GM04503 (cell line): ENCODE data around the gene NCAPD3.
"Not testable (repeated sequence)": the region's sequence is repeated elsewhere in the genome, so short reads cannot be mapped to it uniquely, and the experiment has no call there.

Source experiments
- DNase-seq: peaks from one replicate; pipeline ENCODE4 v3.0.0-alpha.2; 2012; ENCODE audit warnings: low read depth

Gene NCAPD3

DNA sequence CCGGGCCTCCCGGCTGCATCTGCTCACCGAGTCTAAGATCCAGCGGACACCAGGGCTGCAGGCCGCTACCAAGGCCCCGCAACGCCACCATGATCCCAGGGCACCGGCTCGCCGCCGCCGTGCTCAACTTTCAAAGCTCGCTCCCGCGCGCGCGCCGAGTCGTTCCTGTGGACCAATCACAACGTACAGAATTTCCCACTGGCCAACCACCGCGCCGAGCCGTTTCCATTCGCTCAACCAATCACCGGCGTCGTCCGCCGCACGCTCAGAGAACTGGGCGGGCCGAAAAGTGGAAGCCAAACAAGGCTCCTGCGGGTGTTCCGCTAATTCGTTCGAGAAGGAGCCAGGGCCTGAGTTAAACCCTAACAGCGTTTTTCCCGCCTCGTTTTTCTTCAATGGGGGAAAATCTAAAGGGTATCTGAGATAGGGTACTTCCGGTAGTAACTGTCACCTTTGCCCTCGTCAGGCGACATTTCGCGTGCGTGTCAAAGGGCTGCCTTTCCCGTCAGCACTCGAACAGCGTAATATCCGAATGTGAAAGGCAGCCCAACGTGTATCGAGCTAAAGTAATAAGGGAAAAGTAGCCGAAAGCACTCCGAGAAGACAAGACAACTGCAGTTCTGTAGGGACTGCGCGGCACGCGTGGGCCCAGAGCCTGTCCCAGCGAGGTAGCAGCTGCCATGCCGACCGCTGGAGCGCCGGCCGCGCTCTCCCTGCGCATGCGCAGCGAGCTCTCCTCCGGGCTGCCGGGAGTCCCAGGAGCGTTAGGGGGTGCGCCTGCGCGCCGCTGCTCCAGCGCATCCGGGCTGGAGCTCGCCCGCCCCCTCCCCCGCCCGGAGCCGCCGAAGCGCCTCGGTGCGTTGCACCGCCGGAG, at the start of gene NCAPD3, which contains the start of gene VPS26B:
NCAPD3 (minus strand) TSS at position 132 of the 874 bp plus-strand sequence; CDS start at position 91, 41 bp downstream.
VPS26B (plus strand) TSS at position 836 of the 874 bp plus-strand sequence. CDS start 452 bp downstream, outside the sequence.
- DNase-seq = peak; percentile 69

GRCh38 chr11:134273317-134273712, 49.5 kb upstream of the NCAPD3 start:
- no peak for DNase-seq

DNA sequence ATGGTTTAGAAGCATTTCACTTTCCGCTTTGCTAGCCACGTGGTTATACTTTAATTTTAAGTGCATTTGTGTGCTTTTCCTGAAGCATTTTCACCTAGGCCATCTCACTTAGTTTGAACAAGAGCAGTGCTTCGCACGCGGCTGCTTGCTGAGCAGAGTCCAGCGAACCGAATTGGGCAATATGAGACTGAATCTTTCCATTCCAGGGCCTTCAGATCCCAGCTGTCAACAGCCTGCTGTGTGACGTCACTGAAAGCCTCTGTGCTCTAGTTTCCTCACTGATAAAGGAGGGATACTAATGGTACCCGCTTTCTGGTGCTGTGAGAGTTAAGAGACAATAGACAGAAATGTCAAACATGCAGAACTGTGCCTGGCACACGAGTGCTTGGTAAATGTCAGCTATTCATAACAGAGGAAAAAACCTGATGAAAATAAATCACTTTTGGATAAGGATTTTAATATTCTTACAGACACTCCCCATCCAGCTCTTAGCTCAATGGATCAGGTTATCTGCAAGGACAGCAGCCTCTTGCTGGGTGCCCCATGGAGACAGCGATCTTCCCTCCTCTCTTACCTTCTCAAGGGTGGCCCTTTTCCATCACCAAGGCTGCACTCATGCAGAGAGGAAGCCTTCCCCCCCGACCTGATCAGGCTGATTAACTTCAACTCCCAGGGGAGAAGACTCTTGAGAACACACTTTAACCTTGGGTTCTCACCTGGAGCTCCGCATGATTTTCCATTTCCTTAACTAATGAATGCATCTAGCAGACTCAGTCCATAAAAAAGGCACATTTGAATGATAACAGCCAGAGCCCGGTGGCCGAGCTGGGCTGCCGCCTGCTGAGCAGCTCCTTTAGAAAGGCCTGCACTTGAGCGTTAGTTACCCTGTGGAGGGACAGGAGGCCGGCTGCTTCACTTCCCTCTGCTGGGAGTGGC, 48.9 kb upstream of the NCAPD3 start:
- DNase-seq = no peak

DNA sequence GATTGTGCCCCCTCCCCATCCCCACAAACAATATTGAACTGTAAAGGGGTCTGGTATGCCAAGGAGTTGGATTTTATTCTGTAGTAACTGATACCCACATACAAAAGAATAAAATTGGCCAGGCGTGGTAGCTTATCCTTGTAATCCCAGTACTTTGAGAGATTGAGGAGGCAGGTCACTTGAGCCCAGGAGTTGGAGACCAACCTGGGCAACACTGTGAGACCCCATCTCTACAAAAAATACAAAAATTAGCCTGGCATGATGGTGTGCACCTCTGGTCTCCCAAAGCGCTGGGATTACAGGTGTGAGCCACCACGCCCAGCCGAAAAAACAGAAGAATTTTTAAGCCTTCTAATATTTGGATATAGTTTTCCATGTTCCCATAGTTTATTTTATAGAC, 48.2 kb upstream of the NCAPD3 start:
- DNase-seq = no peak

GRCh38 chr11:134270250-134270714, 46.5 kb upstream of the NCAPD3 start:
- no peak for DNase-seq

- no peak for DNase-seq
These were observed 44.2 kb upstream of the NCAPD3 start for GRCh38 chr11:134267966-134268365.

- DNase-seq = no peak
These were observed 43.7 kb upstream of the NCAPD3 start for GRCh38 chr11:134267461-134267860.

DNA sequence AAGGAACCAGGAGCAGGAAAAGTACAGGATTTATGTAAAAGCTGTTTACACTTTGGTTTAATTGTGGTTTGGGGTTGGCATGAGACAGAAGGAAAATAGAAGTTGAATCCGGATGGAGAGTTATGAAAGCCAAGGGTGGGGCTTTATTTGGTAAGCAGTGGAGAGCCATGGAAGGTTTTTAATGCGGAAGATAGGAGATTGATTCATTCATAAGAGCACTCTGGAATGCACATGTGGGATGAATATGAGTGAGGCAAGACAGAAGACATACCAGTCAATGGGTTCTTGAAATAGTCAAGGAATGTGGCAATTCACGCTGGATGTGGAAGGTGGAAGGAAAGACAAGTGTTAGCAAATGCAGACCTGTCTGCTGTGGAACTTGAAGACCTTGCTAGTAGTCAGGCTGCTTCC, 43.1 kb upstream of the NCAPD3 start:
- DNase-seq = peak; percentile 79

- DNase-seq = no peak
These were observed 42.7 kb upstream of the NCAPD3 start for GRCh38 chr11:134266440-134266839.

DNA sequence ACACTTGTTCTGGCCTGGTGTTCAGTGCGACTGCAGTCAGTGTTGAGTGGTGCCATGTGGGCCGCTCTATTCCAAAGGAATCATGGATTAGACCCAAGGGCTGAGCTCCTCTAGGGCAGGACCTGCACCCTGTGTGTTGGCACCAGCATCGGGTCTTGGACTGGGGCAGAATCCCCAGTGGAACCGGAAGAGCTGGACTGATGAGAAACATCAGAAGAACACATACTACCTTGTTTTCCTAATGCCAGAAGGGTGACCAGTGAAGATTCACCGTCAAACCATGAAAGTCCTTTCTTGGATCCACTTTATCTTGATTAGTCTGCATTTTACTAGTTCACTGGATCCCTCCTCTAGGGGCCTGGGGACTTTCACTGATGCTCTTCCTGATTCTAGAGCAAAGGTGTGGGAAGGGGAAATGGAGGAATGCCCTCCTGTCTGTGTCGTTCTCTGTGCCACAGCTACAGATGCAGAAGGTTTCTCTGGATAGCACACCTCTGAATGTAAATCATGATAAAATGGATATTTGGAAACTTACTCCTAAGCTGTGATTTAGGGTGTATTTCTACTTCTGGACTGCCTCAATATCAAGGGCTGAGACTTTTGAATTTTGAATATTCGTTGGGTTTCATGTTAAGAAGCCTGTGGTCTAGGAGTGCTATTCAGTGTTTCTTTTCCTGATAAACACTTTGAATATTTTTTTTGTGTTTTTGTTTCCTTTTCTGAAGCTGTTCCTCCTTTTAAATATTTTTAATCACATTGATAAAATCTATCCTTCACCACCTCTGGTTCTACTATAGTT, 41.4 kb upstream of the NCAPD3 start:
- no peak for DNase-seq

DNA sequence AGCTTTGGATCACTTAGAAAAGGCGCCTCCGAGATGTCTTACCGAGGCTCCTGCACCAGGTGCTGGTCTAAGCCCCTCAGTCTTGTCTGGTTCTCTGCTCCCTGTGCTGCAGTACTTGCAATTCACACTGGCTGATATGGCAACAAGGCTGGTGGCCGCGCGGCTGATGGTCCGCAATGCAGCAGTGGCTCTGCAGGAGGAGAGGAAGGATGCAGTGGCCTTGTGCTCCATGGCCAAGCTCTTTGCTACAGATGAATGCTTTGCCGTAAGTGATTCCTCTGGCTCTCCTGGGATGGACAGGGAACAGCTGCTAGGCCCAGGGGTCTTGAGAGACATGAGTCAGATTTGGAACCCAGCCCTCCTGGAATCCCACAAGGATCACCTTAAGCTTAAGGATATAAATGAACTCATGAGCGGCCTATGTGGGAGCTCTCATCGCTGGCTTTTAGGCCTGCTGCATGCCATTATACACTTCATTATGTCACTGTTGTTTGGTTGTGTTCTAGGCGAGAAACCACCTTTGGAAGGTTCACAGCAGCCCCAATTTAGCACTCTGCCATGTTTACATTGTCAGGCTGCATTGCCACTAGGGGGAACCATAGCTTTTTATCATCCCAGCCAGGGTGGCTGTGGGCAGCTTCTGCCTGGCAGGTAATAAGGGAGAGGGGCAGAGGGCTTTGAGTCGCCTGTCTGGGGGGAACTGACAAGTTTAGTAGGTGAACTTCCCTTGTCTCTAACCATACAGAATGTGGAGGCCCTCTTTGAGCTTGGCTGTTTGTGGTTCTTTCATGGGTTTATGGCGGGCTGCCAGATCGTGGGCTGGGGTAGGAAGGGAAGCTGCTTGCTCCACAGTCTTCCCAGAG, 38.1 kb upstream of the NCAPD3 start:
- DNase-seq = no peak

DNA sequence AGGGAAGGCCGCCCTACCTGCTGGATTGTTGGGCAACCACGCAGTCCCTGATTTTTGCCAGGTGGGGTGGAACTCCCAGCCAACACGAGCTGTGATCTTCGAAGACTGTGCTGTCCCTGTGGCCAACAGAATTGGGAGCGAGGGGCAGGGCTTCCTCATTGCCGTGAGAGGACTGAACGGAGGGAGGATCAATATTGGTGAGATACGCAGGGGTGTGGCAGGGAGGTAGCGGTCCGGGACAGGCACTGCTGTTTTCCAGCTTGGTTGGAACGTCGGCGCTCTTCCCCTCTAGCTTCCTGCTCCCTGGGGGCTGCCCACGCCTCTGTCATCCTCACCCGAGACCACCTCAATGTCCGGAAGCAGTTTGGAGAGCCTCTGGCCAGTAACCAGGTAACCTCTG, 37.2 kb upstream of the NCAPD3 start:
- DNase-seq = no peak

- DNase-seq = no peak
These were observed 36.7 kb upstream of the NCAPD3 start for GRCh38 chr11:134260503-134260902.

DNA sequence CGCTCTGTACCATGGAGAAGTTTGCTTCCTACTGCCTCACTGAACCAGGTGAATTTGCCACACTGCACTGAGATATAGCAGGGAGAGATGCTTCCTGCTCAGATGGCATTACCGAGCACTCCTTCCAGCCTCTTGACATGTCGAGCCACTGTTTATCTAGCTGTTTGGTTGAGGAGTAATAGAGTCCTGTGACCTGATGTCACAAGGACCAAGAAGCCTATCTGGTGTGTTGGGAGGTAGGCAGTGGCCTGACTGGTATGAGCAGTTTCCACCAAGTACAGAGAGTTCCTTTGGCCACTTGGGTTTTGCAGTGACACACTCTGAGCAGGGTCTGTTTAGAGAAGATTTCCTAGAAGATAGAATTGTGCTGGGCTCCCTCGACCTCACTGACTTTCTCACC, 34.8 kb upstream of the NCAPD3 start:
- no peak for DNase-seq

DNA sequence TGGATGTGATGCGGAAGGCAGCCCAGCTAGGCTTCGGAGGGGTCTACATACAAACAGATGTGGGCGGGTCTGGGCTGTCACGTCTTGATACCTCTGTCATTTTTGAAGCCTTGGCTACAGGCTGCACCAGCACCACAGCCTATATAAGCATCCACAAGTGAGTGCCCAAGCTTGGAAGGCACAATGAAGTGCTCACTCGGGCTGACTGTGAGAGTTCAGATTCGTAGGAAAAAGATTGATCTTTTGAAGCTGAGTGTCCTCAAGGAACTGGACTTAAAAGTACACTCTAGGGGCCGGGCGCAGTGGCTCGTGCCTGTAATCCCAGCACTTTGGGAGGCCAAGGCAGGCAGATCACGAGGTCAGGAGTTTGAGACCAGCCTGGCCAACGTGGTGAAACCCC, 33.3 kb upstream of the NCAPD3 start:
- DNase-seq = no peak

GRCh38 chr11:134255184-134255561, 31.4 kb upstream of the NCAPD3 start:
- DNase-seq = not testable (repeated sequence)

DNA sequence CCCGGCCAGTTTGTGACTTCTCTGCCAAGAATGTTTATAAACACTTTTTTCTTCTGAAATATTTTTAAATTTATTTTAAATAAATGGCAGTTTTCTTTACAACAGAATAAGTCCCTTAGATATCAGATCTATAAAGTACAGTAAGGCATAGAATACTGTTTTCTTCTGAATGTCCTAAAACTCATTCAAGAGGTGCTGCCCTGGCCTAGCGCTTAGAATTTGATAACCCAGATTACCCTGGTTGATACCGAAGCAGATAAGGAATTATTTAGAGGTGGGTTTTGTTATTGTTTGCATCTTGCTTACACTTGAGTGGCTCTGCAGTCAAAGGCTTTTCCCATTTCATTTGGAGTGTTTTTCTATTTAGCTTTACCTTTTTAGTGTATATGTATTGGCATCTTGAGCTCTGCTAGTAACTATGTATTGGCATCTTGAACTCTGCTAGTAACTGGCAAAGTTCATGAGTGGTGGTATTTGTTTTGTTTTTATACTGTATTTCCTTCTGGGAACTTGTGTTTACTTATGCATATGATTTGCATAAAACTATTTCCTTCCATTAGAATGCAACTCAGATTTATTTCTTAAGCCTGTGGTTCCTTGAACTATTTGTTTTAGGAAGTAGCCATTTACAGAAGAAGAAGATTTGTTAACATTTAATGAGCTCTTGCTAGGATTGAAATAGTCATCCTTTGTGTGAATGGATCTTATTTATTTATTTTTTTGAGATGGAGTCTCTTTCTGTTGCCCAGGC, 30.8 kb upstream of the NCAPD3 start:
- no peak for DNase-seq

- DNase-seq = peak; percentile 74
These were observed 29.6 kb upstream of the NCAPD3 start, which contains the start of the genes ACAD8 and THYN1 for GRCh38 chr11:134253188-134253993. ACAD8 (plus strand) TSS chr11:134253568; CDS start chr11:134253601, 33 bp downstream. THYN1 (minus strand) TSS chr11:134253352; CDS start chr11:134252882, 470 bp downstream.
